Trophoblast cell (in vitro differentiated cells and primary cell): Measurements from ENCODE around the gene METRN.
A peak's percentile ranks its signal among the peaks of the same experiment; 100 is the strongest.
"Not testable (repeated sequence)": the region's sequence is repeated elsewhere in the genome, so short reads cannot be mapped to it uniquely, and the experiment has no call there.

Experiments
- DNase-seq, 2 donors: peaks; one replicate each; pipeline ENCODE4 v3.0.0-alpha.2; 2016
- H2AFZ ChIP-seq: 2 replicates; pipeline ENCODE4 v1.6.1; 2013; ENCODE audit warnings: low read length, moderate library complexity, mild to moderate bottlenecking; ENCODE audit not compliant: insufficient read depth, poor library complexity
- H2AK5ac ChIP-seq: 2 replicates; pipeline ENCODE4 v1.6.1; 2013; ENCODE audit warnings: mild to moderate bottlenecking, low read length
- H2BK120ac ChIP-seq: 2 replicates; pipeline ENCODE4 v1.6.1; 2013; ENCODE audit warnings: low read length, mild to moderate bottlenecking, moderate library complexity; ENCODE audit not compliant: insufficient read depth, poor library complexity
- H2BK12ac ChIP-seq: 2 replicates; pipeline ENCODE4 v1.6.1; 2013; ENCODE audit warnings: mild to moderate bottlenecking, low read length, moderate library complexity
- H2BK5ac ChIP-seq: 2 replicates; pipeline ENCODE4 v1.6.1; 2013; ENCODE audit warnings: low read length, low read depth, moderate library complexity, mild to moderate bottlenecking; ENCODE audit not compliant: poor library complexity
- H3K14ac ChIP-seq: 2 replicates; pipeline ENCODE4 v1.6.1; 2013; ENCODE audit warnings: mild to moderate bottlenecking, low read length
- H3K18ac ChIP-seq: 2 replicates; pipeline ENCODE4 v1.6.1; 2013; ENCODE audit warnings: mild to moderate bottlenecking, low read length
- H3K23ac ChIP-seq: 2 replicates; pipeline ENCODE4 v1.6.1; 2013; ENCODE audit warnings: low read length
- H3K27ac ChIP-seq: 2 replicates; pipeline ENCODE4 v1.5.1; 2013; ENCODE audit warnings: low read depth, mild to moderate bottlenecking, inconsistent platforms, low read length, moderate library complexity
- H3K27me3 ChIP-seq: 2 replicates; pipeline ENCODE4 v1.6.1; 2013; ENCODE audit warnings: inconsistent platforms, mild to moderate bottlenecking, low read length, moderate library complexity; ENCODE audit not compliant: insufficient read depth
- H3K36me3 ChIP-seq, 2 experiments: 1 replicate in 1 of 2; 2 replicates in 1 of 2; pipeline ENCODE4 v1.6.1; 2013; ENCODE audit warnings: low read length in 2 of 2, mild to moderate bottlenecking in 2 of 2, moderate library complexity in 1 of 2; ENCODE audit not compliant: insufficient read depth in 2 of 2, control insufficient read depth in 1 of 2
- H3K4ac ChIP-seq: 2 replicates; pipeline ENCODE4 v1.6.1; 2013; ENCODE audit warnings: low read depth, mild to moderate bottlenecking, low read length, moderate library complexity
- H3K4me1 ChIP-seq, 2 experiments: 1 replicate in 1 of 2; 2 replicates in 1 of 2; pipeline ENCODE4 v1.6.1; 2013; ENCODE audit warnings: low read length in 2 of 2, mild to moderate bottlenecking in 2 of 2, moderate library complexity in 1 of 2; ENCODE audit not compliant: insufficient read depth in 2 of 2, control insufficient read depth in 1 of 2
- H3K4me2 ChIP-seq: 2 replicates; pipeline ENCODE4 v1.6.1; 2013; ENCODE audit warnings: inconsistent platforms, mild to moderate bottlenecking, low read length, moderate library complexity
- H3K4me3 ChIP-seq: 2 replicates; pipeline ENCODE4 v1.5.1; 2013; ENCODE audit warnings: mild to moderate bottlenecking, low read depth, low read length, inconsistent platforms
- H3K79me1 ChIP-seq: one replicate; pipeline ENCODE4 v1.6.1; 2013; ENCODE audit warnings: low read length
- H3K79me2 ChIP-seq: 2 replicates; pipeline ENCODE4 v1.6.1; 2013; ENCODE audit warnings: low read length, mild to moderate bottlenecking; ENCODE audit not compliant: control insufficient read depth, insufficient read depth, poor library complexity
- H3K9ac ChIP-seq: 2 replicates; pipeline ENCODE4 v1.6.1; 2013; ENCODE audit warnings: mild to moderate bottlenecking, low read length
- H3K9me3 ChIP-seq: 2 replicates; pipeline ENCODE4 v1.6.1; 2013; ENCODE audit warnings: low read depth, mild to moderate bottlenecking, control low read depth, inconsistent platforms, low read length; ENCODE audit not compliant: insufficient read depth
- H4K12ac ChIP-seq: 2 replicates; pipeline ENCODE4 v1.6.1; 2013; ENCODE audit warnings: low read depth, mild to moderate bottlenecking, low read length, moderate library complexity
- H4K8ac ChIP-seq: 2 replicates; pipeline ENCODE4 v1.6.1; 2013; ENCODE audit warnings: low read depth, mild to moderate bottlenecking, low read length, moderate library complexity
- H4K91ac ChIP-seq: one replicate; pipeline ENCODE4 v1.6.1; 2013; ENCODE audit warnings: low read depth, mild to moderate bottlenecking, low read length, moderate library complexity
- WGBS: extraction: QIAGEN DNeasy Blood & Tissue Kit; methylation state at CpG from one replicate; pipeline ENCODE4 v1.1.7; 2013; ENCODE audit warnings: missing lambda C conversion rate; ENCODE audit not compliant: insufficient read length, insufficient coverage; ENCODE audit errors: extremely low coverage; 5-methylcytosine and 5-hydroxymethylcytosine counted together

METRN gene

GRCh38 chr16:689175-689897 lies 25.6 kb upstream of the METRN start:
- Histone ChIP-seq H2BK5ac (no peak overlapping the region), H3K14ac (peak overlapping the region; percentile 43), H3K27ac (no peak overlapping the region), H2BK12ac (no peak overlapping the region), H3K4me2 (peak overlapping the region; percentile 82), H4K12ac (peak overlapping the region; percentile 82), H3K4me1 (peaks cover 11 to 17% of the 10 kb centered on the region in 2 experiments), H2BK120ac (no peak overlapping the region), H3K79me2 (peaks cover 4% of the 10 kb centered on the region), H4K91ac (peak overlapping the region; percentile 62), H3K79me1 (peaks cover 8% of the 10 kb centered on the region), H3K9me3 (peaks cover 7% of the 10 kb centered on the region), H3K36me3 (peaks cover 29% of the 10 kb centered on the region in 2 experiments), H3K4ac (no peak overlapping the region), H2AK5ac (peak overlapping the region; percentile 25), H3K27me3 (peaks cover 13% of the 10 kb centered on the region), H3K9ac (peak overlapping the region; percentile 83), H2AFZ (peak overlapping the region; percentile 24), H3K23ac (no peak overlapping the region), H4K8ac (peak overlapping the region; percentile 92), H3K4me3 (peak overlapping the region; percentile 80), H3K18ac (peak overlapping the region; percentile 4)
- DNase-seq, result no peak
- no CpG with 5 or more reads among the region's 26 CpGs for WGBS

GRCh38 chr16:691242-691641 lies 23.7 kb upstream of the METRN start:
- not testable (repeated sequence) for H3K9ac ChIP-seq, H3K4ac ChIP-seq, H2BK5ac ChIP-seq, H4K12ac ChIP-seq, H3K4me3 ChIP-seq, H2AFZ ChIP-seq, H2BK120ac ChIP-seq, H3K14ac ChIP-seq, H3K18ac ChIP-seq, H3K79me2 ChIP-seq, H3K23ac ChIP-seq, H3K4me2 ChIP-seq, H4K91ac ChIP-seq, H3K79me1 ChIP-seq, H3K27ac ChIP-seq, H2BK12ac ChIP-seq
- peaks cover 15% of the 10 kb centered on the region for H3K9me3 ChIP-seq
- peak overlapping the region; percentile 23 for H2AK5ac ChIP-seq
- peak; percentile 81 to 95 for DNase-seq
- peak overlapping the region; percentile 92 for H4K8ac ChIP-seq
- H3K27me3 ChIP-seq, result peaks cover 31% of the 10 kb centered on the region
- H3K4me1 ChIP-seq, result peaks cover 11 to 21% of the 10 kb centered on the region in 2 experiments
- WGBS, result no CpG with 5 or more reads among the region's 16 CpGs
- H3K36me3 ChIP-seq, result peaks cover 15 to 17% of the 10 kb centered on the region in 2 experiments

GRCh38 chr16:692356-693108 lies 22.4 kb upstream of the METRN start:
- Histone ChIP-seq H3K9me3 (peaks cover 16% of the 10 kb centered on the region), H4K12ac (no peak overlapping the region), H4K91ac (no peak overlapping the region), H3K14ac (no peak overlapping the region), H3K18ac (no peak overlapping the region), H3K9ac (no peak overlapping the region), H2BK12ac (no peak overlapping the region), H3K4me3 (no peak overlapping the region), H2BK120ac (no peak overlapping the region), H3K27me3 (peaks cover 33% of the 10 kb centered on the region), H2AFZ (no peak overlapping the region), H3K4ac (no peak overlapping the region), H3K4me2 (no peak overlapping the region), H2BK5ac (no peak overlapping the region), H3K4me1 (peaks cover 11 to 21% of the 10 kb centered on the region in 2 experiments), H3K23ac (no peak overlapping the region), H3K79me2 (peaks cover 4% of the 10 kb centered on the region), H3K27ac (no peak overlapping the region), H3K79me1 (peaks cover 5% of the 10 kb centered on the region), H4K8ac (no peak overlapping the region), H3K36me3 (peaks cover 2 to 4% of the 10 kb centered on the region in 2 experiments), H2AK5ac (no peak overlapping the region)
- no CpG with 5 or more reads among the region's 10 CpGs for WGBS
- no peak for DNase-seq

GRCh38 chr16:693364-693763 lies 21.6 kb upstream of the METRN start:
- Histone ChIP-seq H2AFZ (no peak overlapping the region), H4K12ac (no peak overlapping the region), H3K79me1 (peaks cover 5% of the 10 kb centered on the region), H3K4me1 (peaks cover 11 to 21% of the 10 kb centered on the region in 2 experiments), H2AK5ac (no peak overlapping the region), H4K91ac (no peak overlapping the region), H3K27me3 (peaks cover 33% of the 10 kb centered on the region), H2BK12ac (no peak overlapping the region), H3K9me3 (peaks cover 14% of the 10 kb centered on the region), H3K79me2 (peaks cover 4% of the 10 kb centered on the region), H3K14ac (no peak overlapping the region), H3K4me3 (no peak overlapping the region), H2BK120ac (no peak overlapping the region), H3K27ac (no peak overlapping the region), H2BK5ac (no peak overlapping the region), H3K4me2 (no peak overlapping the region), H4K8ac (no peak overlapping the region), H3K4ac (no peak overlapping the region), H3K18ac (no peak overlapping the region), H3K23ac (no peak overlapping the region), H3K9ac (no peak overlapping the region), H3K36me3 (no peaks in the 10 kb centered on the region)
- DNase-seq, result no peak
- WGBS, result no CpG with 5 or more reads among the region's 22 CpGs
